GM19035 (cell line): Measurements from ENCODE around the gene ASMT.
"Not testable (repeated sequence)": the region's sequence is repeated elsewhere in the genome, so short reads cannot be mapped to it uniquely, and the experiment has no call there.

ENCODE experiments used
- ATAC-seq: cut with Tn5 transposase; IDR thresholded peaks from one replicate; pipeline ENCODE4 v1.9.1; 2021; ENCODE audit not compliant: unreplicated experiment

Gene ASMT, protein sequence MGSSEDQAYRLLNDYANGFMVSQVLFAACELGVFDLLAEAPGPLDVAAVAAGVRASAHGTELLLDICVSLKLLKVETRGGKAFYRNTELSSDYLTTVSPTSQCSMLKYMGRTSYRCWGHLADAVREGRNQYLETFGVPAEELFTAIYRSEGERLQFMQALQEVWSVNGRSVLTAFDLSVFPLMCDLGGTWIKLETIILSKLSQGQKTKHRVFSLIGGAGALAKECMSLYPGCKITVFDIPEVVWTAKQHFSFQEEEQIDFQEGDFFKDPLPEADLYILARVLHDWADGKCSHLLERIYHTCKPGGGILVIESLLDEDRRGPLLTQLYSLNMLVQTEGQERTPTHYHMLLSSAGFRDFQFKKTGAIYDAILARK

DNA sequence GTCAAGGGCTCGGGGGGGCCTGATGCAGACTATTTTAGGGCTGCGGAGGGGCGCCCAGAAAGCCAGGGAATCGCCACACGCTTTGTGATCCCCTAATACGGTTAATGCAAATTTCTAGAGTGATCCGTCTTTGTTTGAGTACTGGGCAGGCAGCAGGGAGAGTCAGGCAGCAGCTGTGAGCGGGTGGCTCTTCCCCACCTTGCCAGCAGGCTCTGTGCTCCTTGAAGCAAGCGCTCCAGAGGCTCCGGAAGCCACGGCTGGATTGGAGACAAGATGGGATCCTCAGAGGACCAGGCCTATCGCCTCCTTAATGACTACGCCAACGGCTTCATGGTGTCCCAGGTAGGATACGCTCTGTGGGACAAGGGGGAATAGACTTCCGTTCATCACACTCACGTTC, at the start of gene ASMT:
Gene ASMT (plus strand): TSS at position 133 of the 400 bp plus-strand sequence. CDS start 141 bp downstream, at position 274.
- no peak for ATAC-seq

DNA sequence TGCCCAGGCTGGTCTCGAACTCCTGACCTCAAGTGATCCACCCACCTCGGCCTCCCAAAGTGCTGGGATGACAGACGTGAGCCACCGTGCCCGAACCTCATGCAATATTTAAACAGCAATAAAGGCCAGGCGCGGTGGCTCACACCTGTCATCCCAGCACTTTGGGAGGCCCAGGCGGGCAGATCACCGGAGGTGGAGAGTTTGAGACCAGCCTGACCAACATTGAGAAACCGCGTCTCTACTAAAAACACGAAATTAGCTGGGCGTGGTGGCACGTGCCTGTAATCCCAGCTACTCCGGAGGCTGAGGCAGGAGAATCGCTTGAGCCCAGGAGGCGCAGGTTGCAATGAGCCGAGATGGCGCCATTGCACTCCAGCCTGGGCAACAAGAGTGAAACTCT, 40.7 kb upstream of the ASMT start:
- not testable (repeated sequence) for ATAC-seq

DNA sequence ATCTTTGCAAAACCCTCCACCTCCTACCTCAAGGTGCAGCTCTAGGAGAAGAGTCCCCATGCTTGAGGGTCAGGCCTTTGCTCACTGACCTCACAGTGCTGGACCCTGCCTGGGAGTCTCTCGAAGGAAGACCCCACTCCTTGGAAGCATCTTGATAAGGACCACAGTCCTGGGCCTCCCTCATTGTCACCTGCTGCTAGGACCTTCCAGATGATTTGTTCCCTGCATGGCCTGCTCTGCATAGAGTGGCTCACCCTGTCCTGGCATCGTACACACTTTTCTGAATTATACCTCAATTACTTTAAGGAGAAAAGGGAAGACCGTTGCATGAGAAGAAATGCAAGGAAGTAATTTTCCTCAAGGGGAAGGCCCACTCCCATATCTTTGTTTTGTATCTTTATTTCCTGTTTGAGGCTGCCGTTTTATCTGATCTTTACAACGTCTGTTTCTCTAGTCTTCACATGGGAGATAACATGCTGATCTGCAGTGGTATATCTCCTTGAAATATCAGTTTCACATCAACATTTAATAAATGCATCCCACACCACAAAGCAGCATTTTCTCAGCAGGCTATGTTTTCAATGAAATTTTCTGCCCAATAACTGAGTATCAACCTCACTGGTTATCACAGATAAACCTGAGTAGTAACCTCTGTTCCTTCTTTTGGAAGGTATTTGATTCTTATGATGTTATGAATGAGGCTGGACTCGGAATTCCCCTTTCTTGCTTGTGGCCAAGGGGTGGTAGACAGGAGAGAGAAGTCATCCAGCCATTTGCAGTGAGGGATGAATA, 38.5 kb upstream of the ASMT start:
- no peak for ATAC-seq

DNA sequence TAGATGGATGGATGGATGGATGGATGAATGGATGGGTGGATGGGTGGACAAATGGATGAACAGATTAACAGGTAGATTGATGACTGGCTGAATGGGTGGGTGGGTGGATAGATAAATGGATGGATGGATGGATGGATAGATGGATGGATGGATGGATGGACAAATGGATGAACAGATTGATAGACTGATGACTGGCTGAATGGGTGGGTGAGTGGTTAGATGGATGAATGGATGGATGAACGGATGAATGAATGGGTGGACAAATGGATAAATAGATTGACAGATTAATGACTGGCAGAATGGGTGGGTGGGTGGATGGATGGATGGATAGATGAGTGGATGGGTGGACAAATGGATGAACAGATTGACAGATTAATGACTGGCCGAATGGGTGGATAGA, 37.0 kb upstream of the ASMT start:
- no peak for ATAC-seq

DNA sequence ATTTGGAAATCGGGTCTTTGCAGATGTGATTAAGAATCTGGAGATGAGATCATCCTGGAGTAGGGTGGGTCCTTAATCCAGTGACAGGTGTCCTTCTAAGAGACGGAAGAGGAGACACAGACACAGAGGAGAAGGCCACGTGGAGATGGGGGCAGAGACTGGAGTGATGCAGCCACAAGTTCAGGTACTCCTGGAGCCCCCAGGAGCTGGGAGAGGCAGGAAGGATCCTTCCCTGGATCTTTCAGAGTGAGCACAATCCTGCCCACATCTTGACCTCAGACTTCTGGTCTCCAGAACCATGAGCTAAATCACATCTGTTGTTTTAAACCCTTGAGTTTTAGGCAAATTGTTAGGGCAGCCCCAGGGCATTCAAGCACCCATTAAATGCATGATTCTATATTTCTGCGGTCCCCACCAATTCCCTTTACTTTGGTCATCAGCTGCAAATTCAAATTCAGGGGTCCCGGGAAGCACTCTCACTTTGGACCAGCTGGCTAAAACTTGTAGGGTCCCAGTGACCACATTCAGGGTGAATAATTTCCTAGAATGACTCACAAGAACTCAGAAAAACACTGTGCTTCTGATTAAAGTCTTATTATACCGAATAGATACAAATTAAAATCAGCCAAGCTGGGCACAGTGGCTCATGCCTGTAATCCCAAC, 36.2 kb upstream of the ASMT start:
- ATAC-seq: no peak

DNA sequence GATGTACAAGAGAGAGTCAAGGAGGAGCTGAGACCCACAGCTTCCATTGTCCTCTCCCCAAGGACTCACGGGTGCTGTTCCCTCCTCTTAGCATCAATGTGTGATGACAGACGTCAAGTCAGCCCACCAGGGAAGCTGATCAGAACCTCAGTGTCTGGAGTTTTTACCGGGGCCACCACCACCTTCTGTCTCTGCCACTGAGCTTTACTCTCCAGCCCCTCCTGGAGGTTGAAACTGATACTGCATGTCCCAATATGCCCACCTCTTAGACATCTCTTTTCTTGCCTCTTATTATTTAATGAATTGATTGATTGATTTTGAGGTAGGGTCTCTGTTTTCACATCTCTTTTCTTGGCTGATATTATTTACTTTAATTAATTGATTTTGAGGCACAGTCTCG, 33.7 kb upstream of the ASMT start:
- ATAC-seq: no peak

DNA sequence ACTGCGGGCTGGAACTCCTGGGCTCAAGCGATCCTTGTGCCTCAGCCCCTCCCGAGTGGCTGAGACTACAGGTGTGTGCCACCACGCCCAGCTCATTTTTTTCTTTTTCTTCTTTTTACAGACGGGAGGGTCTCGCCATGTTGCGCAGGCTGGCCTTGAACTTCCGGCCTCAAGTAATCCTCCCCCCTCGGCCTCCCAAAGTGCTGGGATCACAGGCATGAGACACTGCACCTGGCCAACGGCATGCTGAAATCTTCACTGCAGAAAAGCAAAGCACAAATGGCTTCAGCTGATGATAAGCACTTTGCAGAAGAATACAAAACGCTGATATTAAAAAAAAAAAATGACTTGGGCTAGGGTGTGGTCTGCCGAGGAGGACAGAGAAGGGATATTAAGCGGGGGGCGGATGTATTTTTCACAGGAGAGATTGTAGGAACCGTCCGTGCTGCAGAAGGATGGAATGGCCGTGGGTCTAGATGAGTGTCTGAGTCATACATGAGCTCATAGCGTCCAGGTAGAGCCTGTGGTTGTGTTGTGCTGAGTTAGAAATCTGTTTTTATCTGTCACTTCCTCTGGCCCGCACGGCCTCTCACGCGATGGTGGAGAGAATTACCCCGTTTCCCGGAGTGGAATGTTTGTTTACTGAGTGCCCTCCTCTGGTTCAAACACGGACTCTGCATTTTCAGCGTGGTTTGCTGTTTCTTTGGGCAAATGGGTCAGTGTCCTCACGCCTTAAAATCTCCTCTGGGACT, 32.0 kb upstream of the ASMT start:
- peak; percentile 73 for ATAC-seq

DNA sequence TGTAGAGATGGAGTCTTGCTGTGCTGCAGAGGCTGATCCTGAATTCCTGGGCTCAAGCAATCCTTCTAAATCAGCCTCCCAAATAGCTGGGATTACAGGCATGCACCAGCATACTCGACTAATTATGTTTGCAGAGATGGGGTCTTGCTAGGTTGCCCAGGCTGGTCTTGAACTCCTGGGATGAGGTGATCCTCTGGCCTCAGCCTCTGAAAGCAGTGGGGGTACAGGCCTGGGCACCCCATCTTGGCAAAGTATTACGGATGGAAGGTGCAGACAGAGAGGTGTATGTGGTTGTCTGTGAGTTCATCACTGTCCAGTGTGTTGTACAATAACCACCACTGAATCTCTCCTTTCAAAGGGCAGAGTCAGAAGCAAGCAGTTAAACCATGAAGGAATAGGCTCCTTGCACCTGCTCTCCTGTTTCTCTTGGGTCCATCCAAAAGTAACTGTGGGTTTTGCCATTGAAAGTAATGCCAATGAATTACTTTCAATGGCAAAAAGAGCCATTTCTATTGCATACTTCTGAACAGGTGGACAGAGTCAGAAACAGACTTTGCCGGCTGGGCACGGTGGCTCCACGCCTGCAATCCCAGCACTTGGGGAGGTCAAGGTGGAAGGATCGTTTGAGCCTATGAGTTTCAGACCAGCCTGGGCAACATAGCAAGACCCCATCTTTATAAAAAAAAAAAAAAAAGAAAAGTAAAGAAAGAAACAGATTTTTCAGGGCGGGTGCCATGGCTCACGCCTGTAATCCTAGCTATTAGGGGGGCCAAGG, 30.4 kb upstream of the ASMT start:
- no peak for ATAC-seq

DNA sequence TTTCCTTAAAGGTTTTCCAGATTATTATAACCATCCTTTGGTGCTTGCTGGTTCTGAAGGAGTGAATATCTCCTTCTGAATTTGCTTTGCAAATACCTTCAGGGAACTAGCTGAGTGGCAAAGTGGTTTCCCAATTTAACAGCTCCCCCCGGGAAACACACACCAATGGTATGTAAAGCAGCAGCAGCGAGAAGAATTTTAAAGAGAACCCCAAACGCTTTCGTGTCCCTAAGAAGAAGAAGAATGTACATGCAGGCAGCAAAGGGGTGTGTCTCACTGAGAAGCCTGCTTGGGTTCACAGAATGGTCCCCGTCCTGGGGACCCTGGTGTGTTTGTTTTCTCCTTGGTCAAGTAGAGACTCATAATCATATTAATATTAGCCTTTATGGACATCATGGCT, 27.7 kb upstream of the ASMT start:
- no peak for ATAC-seq

DNA sequence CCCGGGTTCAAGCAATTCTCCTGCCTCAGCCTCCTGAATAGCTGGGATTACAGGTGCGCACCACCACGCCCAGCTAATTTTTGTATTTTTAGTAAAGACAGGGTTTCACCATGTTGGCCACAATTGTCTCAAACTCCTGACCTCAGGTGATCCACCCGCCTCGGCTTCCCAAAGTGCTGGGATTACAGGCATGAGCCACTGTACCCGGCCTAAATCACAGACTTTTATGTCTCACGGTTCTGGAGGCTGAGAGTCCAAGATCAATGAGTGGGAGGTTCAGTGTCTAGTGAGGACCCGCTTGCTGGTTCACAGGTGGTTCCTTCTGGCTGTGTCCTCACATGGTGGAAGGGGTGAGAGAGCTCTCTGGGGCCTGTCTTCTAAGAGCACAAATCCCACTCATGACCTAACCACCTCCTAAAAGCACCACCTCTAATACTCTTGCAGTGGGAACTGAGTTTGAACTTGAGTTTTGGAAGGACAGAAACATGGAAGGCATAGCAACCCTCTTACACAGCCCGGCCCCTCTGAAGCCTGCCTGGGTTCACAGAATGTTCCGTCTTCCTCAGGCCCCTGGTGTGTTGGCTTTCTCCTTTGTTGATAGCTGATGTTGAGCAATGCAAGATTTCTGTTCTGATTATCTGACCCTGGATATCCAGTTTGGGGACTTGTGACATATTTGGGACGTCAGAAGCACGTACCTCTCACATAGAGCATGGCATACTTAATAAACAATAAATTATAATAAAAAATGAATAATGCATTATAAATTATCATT, 25.3 kb upstream of the ASMT start:
- ATAC-seq: no peak

DNA sequence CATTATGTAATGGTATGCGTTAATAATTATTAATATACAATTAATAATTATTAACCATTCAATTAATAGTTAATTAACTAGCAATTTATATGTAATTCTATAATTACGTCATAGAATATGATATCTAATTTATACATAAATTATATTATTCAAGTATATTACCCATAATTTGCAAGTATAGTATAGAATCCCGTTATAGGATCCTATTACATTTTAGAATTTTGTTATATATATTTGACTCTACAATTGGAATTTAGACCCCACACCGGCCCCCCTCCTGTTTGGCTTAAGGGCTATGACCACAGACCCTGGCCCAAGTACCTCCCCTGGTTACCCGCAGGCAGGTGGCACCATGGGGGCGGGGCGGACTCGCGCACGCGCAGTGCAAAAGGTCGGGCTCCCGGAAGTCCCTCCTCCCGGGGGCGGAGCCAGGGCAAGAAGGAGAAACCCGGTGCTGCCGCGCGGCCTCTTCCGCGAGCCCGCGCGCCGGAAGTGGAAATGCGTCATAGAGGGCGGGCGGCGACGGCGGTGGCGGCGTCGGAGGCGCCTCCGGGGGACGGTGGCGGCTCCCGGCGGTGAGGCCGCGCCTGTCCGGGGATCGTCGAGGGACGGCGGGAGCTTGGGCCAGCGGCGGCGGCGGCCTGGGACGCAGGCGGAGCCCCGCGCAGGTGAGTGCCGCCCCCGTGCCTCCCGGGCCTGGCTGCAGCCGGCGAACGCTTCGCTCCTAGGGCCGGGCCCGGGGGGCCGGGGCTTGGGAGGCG, 23.6 kb upstream of the ASMT start, which contains the start of gene AKAP17A:
Gene AKAP17A (plus strand): TSS at position 503 of the 761 bp plus-strand sequence. CDS start 1,859 bp downstream, outside the sequence.
- ATAC-seq: peak; percentile 79

DNA sequence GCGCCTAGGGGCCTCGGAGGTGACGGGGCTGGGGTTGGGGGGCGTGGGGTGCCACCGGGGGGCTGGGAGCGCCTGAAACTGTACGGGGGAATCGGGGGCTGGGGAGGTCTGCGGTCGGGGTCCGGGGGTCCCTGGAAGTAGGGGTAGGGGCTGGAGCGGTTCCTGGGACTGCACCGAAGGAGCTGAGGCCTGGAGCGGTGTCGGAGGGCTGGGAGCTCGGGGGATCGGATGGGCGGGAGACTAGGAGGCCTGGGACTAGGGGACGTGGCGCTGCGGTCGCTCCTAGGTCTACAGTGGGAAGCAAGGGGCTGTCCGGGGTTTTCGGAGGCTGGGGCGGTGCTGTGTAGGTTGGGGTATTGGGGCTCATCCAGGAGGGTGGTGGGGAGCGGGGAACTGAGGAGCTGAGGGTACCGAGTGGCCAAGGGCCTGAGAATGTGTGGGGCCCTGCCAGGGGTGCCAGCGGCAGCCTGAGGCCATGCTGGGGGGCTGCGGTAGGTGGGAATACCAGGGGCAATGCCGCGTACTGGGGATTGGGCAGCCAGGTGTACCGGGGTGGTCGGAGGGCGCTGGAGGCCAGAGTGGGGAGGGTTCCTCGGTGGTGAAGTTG, 22.9 kb upstream of the ASMT start:
- peak; percentile 2 for ATAC-seq

DNA sequence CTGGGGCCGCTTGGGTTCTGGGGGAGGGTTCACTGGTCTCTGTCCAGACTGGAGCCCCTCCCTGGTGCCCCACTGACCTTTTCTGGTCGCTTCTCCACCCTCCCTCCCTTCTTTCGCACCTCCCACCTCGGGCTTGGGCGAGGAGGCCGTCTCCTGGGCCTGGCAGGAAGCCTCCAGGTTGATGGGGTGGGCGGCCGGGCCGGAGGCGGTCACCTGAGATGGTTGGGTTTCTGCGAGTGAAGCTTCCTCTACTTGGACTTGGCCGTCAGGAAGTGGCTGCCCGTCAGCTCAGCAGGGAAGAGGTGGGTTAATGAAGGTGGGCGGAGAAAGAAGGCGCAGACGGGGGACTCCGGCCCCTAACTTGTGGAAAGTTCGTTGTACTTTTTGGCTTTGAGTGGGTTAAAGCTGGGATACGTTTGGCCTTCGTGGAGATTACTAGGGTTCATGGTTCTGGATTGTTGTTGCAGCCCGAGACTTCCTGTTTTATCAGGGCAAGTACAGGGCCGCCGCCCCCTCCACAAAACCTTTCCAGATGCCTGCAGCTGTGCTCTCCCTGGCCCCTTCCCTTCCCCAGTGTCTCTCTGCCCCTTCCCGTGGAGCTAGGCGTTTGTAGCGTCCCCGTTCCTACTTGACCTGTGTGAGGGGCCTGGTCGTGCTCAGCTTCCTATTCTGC, 22.3 kb upstream of the ASMT start:
- peak; percentile 52 for ATAC-seq

DNA sequence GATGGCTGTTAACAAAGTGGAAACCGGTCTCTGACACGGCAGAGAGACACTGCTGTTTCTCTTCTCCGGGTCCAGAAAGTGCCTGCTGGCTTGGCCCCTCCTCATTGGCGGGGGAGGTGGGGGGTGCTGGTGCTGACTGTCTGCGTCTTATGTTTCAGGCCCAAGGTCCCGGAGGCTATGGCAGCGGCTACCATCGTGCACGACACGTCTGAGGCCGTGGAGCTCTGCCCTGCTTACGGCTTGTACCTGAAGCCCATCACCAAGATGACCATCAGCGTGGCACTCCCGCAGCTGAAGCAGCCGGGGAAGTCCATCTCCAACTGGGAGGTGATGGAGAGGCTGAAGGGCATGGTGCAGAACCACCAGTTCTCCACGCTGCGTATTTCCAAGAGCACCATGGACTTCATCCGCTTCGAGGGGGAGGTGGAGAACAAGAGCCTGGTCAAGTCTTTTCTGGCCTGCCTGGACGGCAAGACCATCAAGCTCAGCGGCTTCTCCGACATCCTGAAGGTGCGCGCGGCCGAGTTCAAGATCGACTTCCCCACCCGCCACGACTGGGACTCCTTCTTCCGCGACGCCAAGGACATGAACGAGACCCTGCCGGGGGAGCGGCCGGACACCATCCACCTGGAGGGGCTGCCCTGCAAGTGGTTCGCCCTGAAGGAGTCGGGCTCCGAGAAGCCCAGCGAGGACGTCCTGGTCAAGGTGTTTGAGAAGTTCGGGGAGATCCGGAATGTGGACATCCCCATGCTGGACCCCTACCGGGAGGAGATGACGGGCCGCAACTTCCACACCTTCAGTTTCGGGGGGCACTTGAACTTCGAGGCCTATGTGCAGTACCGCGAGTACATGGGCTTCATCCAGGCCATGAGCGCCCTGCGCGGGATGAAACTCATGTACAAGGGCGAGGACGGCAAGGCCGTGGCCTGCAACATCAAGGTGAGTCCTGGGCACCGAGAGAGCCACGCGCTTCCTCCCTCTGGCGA, 21.3 kb upstream of the ASMT start:
- no peak for ATAC-seq

DNA sequence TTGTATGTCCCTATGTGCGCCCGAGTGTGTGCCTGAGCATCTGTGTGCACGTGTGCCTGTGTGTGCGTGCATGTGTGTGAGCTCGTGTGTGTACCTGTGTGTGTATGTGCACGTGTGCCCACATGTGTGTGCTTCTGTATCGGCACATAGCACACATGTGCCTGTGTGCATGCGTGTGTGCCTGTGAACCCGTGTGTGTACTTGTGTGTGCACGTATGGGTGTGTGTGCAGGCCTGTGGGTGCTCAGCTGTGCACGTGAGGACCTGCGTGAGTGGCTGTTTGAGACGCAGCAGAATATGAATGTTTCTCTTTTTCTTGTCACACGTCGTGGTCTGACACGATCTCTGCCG, 19.2 kb upstream of the ASMT start:
- ATAC-seq: no peak

DNA sequence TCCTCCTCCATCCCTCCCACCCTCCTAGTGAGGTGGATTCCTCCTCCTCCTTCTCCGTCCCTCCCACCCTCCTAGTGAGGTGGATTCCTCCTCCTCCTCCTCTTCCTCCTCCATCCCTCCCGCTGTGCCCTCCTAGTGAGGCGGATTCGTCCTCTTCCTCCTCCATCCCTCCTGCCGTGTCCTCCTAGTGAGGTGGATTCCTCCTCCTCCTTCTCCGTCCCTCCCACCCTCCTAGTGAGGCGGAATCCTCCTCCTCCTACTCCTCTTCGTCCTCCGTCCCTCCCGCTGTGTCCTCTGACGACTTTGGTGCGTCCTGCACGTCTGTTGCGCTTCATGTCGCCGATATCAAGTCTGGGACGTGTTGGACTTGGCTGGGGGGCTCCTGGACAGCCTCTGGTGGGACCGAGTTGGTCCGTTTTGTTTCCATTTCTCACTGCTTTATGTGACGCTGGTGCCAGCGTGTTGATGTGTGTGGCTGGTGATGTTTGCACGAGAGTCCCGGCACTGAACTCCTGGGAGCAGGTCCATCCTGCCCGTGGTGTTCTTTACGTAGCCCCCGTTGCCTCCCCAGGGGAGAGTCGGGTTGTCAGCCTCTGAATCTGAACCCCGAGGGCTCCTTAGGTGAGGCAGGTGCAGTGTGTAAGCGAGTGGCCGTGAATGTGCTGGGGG, 18.0 kb upstream of the ASMT start:
- ATAC-seq: no peak
